Measurements from ENCODE around the gene NDUFB8.

NDUFB8 gene

GRCh38 chr10:100535715-100536353 is 6.2 kb upstream of the NDUFB8 start, which contains the start of gene HIF1AN:
Gene HIF1AN, plus strand, starts transcription at chr10:100535943. Its CDS starts 16 bp downstream, at chr10:100535959.
- DNase-seq (ENCODE audit: low read depth): peak; percentile 95
- H3K4me3 ChIP-seq (ENCODE audit: low read length): peak within 1 kb of the TSS; percentile 88
- TF ChIP-seq CTCF (conservative IDR thresholded peaks at IDR 0.05; ENCODE audit: low read length): peak; percentile 90

GRCh38 chr10:100535338-100535714 is 5.7 kb upstream of the NDUFB8 start:
- no peak for DNase-seq (ENCODE audit: low read depth)
- H3K4me3 ChIP-seq (ENCODE audit: low read length): peak overlapping the region; percentile 88
- no peak for TF ChIP-seq CTCF (conservative IDR thresholded peaks at IDR 0.05; ENCODE audit: low read length)

GRCh38 chr10:100534726-100535125 is 5.1 kb upstream of the NDUFB8 start:
- no peak overlapping the region for H3K4me3 ChIP-seq (ENCODE audit: low read length)
- TF ChIP-seq CTCF (conservative IDR thresholded peaks at IDR 0.05; ENCODE audit: low read length): no peak
- no peak for DNase-seq (ENCODE audit: low read depth)

- no peak overlapping the region for H3K4me3 ChIP-seq (ENCODE audit: low read length)
- no peak for TF ChIP-seq CTCF (conservative IDR thresholded peaks at IDR 0.05; ENCODE audit: low read length)
- no peak for DNase-seq (ENCODE audit: low read depth)
Measured at GRCh38 chr10:100531761-100532160, 2.1 kb upstream of the NDUFB8 start.

- no peak for DNase-seq (ENCODE audit: low read depth)
- H3K4me3 ChIP-seq (ENCODE audit: low read length): peak overlapping the region; percentile 97
- no peak for TF ChIP-seq CTCF (conservative IDR thresholded peaks at IDR 0.05; ENCODE audit: low read length)
Measured at GRCh38 chr10:100528921-100529474, 673 bp downstream of the NDUFB8 start.

GRCh38 chr10:100528123-100528886 is 1.4 kb downstream of the NDUFB8 start:
- peak overlapping the region; percentile 97 for H3K4me3 ChIP-seq (ENCODE audit: low read length)
- no peak for TF ChIP-seq CTCF (conservative IDR thresholded peaks at IDR 0.05; ENCODE audit: low read length)
- no peak for DNase-seq (ENCODE audit: low read depth)

Measured in AG10803 (cell line).